ENCODE data around the gene HSPA8.
"Not testable (repeated sequence)": the region's sequence is repeated elsewhere in the genome, so short reads cannot be mapped to it uniquely, and the experiment has no call there.

- not testable (repeated sequence) for TF ChIP-seq CTCF, POLR2A (IDR thresholded peaks at IDR 0.05)
Measured at GRCh38 chr11:123059041-123059920, 2.7 kb downstream of the HSPA8 start.

Measured in heart left ventricle (tissue), 13 donors.